Subcutaneous abdominal adipose tissue (tissue), 5 donors: ENCODE results near the gene GALNTL6.
"Not testable (repeated sequence)": the region's sequence is repeated elsewhere in the genome, so short reads cannot be mapped to it uniquely, and the experiment has no call there.

Experiments
- H3K27ac ChIP-seq: one replicate; pipeline ENCODE4 v1.7.0; 2013; ENCODE audit warnings: low read depth, mild to moderate bottlenecking, inconsistent platforms, low read length, moderate library complexity
- H3K27me3 ChIP-seq, 5 donors: one replicate each; pipeline ENCODE4 v1.7.0; 2013; ENCODE audit warnings: low read length in 5 of 5, inconsistent platforms in 1 of 5; ENCODE audit not compliant: control insufficient read depth in 5 of 5, insufficient read depth in 4 of 5
- H3K36me3 ChIP-seq, 5 donors: one replicate each; pipeline ENCODE4 v1.7.0; 2013; ENCODE audit warnings: low read length in 5 of 5; ENCODE audit not compliant: control insufficient read depth in 5 of 5, insufficient read depth in 5 of 5
- H3K4me1 ChIP-seq, 5 donors: one replicate each; pipeline ENCODE4 v1.7.0; 2013; ENCODE audit warnings: low read length in 5 of 5, mild to moderate bottlenecking in 3 of 5, moderate library complexity in 1 of 5; ENCODE audit not compliant: control insufficient read depth in 5 of 5, insufficient read depth in 5 of 5
- H3K4me3 ChIP-seq, 5 donors: one replicate each; pipeline ENCODE4 v1.7.0; 2013; ENCODE audit warnings: low read length in 5 of 5, low read depth in 1 of 5
- H3K9ac ChIP-seq, 5 donors: one replicate each; pipeline ENCODE4 v1.7.0; 2013; ENCODE audit warnings: low read length in 5 of 5, mild to moderate bottlenecking in 4 of 5, moderate library complexity in 3 of 5
- H3K9me3 ChIP-seq, 5 donors: one replicate each; pipeline ENCODE4 v1.7.0; 2013; ENCODE audit warnings: low read length in 5 of 5; ENCODE audit not compliant: control insufficient read depth in 5 of 5
- donor health status: healthy.
- donor health status: healthy.
- donor health status: healthy.
- donor health status: healthy.
- donor health status: healthy.

GALNTL6 gene

DNA sequence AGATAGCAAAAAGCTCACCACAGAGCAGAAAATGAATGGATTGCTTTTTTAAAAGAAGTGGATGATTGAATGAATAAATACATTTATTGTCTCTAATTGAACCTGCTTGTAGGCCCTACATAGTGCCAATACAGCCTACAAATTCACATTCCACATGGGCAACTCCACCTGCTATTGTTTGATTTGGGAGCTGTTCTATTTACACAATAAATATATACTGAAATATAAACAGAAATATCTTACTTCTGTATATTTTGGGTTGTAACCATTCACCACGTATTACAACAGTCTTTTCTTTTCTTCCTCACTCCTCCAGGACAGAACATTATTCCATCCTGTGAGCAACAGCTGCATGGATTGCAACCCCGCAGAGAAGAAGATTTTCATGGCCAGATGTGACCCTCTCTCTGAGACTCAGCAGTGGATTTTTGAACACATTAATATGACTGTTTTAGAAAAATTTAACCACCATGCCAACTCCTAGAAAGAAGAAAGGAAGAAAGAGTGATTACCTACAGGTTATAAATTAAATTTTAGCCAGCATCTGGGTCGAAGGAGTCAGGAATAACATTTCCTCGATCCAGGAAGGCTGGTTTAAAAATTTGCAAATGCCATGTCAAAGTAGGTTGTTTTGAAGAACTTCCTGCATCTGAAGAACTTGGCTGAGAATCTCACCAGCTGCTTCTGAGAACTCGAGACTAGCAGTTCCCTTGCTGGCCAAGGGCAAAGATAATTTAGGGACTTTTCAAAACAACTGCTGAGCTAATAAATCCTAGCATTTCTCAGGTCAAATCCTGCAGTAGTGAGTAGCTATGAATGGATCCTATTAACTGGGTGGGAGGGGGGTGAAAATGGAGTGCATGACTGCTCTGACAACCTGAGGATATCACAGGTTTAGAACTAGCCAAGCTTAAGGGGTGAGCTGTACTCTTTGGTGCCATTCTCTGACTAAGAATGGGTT, 1226.7 kb downstream of the GALNTL6 start:
- H3K27me3 ChIP-seq = no peaks in the 10 kb centered on the region
- H3K27ac ChIP-seq = no peak overlapping the region
- H3K36me3 ChIP-seq = no peaks in the 10 kb centered on the region
- no peak overlapping the region for H3K4me3 ChIP-seq
- H3K4me1 ChIP-seq = peaks cover 0 to 19% (median 9%) of the 10 kb centered on the region in 5 donors
- no peak overlapping the region for H3K9ac ChIP-seq
- H3K9me3 ChIP-seq = no peaks in the 10 kb centered on the region

DNA sequence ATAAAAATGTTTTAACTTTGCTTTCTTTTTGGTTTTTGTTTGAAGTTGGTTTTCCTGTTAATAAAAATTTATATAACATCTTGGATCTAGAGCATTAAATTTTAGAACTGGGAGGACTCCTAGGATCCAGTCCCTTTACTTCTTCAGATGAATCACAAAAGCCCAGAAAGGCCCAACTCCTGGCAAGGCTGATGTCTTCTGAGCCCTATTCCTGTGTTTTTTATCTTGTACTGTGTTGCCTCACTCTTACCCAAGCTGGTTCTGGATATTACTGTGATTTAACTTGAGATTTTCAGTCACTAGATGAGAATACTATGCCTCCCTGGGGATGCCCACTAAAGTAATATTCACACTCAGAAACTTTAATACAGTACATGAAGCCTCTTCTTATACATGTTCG, 1228.3 kb downstream of the GALNTL6 start:
- H3K4me1 ChIP-seq = peaks cover 0 to 19% (median 9%) of the 10 kb centered on the region in 5 donors
- no peak overlapping the region for H3K9ac ChIP-seq
- H3K4me3 ChIP-seq = no peak overlapping the region
- no peaks in the 10 kb centered on the region for H3K27me3 ChIP-seq
- no peaks in the 10 kb centered on the region for H3K36me3 ChIP-seq
- no peaks in the 10 kb centered on the region for H3K9me3 ChIP-seq
- H3K27ac ChIP-seq = no peak overlapping the region

DNA sequence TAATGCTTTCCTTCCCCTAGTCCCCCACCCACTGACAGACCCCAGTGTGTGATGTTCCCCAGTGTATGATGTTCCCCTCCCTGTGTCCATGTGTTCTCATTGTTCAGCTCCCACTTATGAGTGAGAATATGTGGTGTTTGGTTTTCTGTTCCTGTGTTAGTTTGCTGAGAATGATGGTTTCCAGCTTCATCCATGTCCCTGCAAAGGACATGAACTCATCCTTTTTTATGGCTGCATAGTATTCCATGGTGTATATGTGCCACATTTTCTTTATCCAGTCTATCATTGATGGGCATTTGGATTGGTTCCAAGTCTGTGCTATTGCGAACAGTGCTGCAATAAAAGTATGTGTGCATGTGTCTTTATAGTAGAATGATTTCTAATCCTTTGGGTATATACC, 1228.9 kb downstream of the GALNTL6 start:
- not testable (repeated sequence) for H3K4me3 ChIP-seq, H3K9ac ChIP-seq, H3K36me3 ChIP-seq, H3K9me3 ChIP-seq, H3K27me3 ChIP-seq, H3K27ac ChIP-seq
- peaks cover 0 to 19% (median 9%) of the 10 kb centered on the region in 5 donors for H3K4me1 ChIP-seq

DNA sequence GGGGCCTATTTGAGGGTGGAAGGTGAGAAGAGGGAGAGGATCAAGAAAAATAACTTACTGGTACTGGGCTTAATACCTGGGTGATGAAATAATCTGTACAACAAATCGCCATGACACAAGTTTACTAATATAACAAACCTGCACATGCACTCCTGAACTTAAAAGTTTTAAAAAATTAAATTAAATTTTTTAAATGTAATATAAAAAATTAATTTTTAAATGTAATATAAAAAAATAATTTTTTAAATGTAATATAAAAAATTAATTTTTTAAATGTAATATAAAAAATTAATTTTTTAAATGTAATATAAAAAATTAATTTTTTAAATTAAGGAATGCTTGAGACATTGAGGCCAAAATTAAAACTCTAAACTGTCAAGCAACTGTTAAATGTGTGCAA, 1231.1 kb downstream of the GALNTL6 start:
- Histone ChIP-seq H3K9ac (no peak overlapping the region), H3K4me1 (peaks cover 0 to 10% (median 9%) of the 10 kb centered on the region in 5 donors), H3K9me3 (no peaks in the 10 kb centered on the region), H3K27me3 (no peaks in the 10 kb centered on the region), H3K4me3 (no peak overlapping the region), H3K36me3 (no peaks in the 10 kb centered on the region), H3K27ac (no peak overlapping the region)

DNA sequence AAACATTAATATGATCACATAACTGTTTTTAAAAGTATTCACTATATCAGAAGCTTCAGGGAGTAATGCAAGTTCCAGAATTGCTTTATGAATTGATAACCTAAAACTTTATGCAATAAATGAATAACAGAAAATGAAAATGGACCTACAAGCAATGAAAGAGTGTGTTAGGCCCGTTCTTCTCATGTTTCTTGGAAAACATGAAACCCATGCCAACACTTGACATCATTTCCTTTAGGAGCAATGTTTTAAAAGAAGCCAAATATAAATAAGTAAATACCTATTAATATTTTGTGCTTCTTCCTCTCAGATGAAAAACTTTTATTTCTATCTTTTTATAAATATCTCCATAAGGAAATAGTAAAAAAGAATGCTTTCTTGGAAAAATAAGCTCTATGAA, 1232.4 kb downstream of the GALNTL6 start:
- no peak overlapping the region for H3K27ac ChIP-seq
- no peaks in the 10 kb centered on the region for H3K27me3 ChIP-seq
- no peaks in the 10 kb centered on the region for H3K9me3 ChIP-seq
- H3K9ac ChIP-seq = no peak overlapping the region
- H3K4me1 ChIP-seq = no peaks in the 10 kb centered on the region
- H3K4me3 ChIP-seq = no peak overlapping the region
- H3K36me3 ChIP-seq = no peaks in the 10 kb centered on the region

DNA sequence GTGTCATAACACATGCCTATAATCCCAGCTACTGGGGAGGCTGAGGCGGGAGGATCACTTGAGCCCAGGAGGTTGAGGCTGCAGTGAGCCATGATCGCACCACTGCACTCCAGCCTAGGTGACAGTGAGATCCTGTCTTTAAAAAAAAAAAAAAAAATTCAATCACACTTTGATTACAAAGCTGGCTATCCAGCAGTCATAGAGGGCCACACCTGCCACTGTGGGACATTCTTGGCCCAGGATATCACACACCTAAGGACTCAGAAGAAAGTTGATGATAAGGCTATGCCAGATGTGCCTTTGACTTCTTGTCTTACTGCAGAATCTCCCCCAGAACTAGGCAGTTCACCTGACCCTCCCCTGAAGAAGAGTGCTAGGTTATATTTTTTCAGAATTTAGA, 1232.9 kb downstream of the GALNTL6 start:
- no peaks in the 10 kb centered on the region for H3K36me3 ChIP-seq
- no peak overlapping the region for H3K4me3 ChIP-seq
- H3K9ac ChIP-seq = no peak overlapping the region
- H3K4me1 ChIP-seq = no peaks in the 10 kb centered on the region
- H3K27ac ChIP-seq = no peak overlapping the region
- H3K27me3 ChIP-seq = no peaks in the 10 kb centered on the region
- H3K9me3 ChIP-seq = no peaks in the 10 kb centered on the region

DNA sequence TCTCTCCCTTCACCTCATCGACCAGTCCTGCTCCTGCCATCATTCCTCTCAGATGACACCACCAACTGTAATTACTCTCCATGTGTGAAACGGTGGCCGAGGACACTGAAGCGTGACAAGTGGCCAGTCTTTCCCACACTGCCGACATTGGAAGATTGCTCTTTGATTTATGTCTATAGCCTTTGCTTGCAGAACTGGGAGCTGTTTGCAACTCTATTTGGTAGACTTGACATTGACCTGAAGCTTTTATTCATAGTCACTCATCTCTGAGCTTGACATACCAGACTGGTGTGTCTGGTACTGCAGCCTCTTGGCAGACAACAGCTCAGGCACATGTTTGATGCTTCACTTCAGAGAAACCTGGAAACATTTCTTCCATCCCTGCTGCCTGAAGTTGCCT, 1233.6 kb downstream of the GALNTL6 start:
- Histone ChIP-seq H3K4me1 (no peaks in the 10 kb centered on the region), H3K27me3 (no peaks in the 10 kb centered on the region), H3K27ac (no peak overlapping the region), H3K9me3 (no peaks in the 10 kb centered on the region), H3K9ac (no peak overlapping the region), H3K4me3 (no peak overlapping the region), H3K36me3 (no peaks in the 10 kb centered on the region)

DNA sequence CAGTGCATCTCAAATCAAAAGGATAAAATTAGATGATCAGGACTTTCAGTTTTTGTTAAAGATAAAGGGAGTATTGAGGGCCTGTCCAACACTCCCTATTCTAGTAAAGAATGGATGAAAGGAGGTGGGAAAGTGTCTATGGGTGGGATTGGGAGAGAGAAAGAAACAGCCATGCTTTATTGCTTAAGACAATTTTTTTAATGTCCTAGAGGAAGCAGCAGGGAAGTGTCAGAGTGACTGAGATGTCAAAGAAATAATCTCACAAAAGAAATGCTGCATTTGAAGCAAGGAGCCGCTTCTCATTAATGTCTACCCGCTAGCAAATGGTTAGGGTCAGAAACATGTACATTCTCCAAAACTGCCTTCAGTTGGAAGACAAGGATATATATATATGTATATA, 1238.0 kb downstream of the GALNTL6 start:
- no peaks in the 10 kb centered on the region for H3K9me3 ChIP-seq
- no peak overlapping the region for H3K9ac ChIP-seq
- H3K27me3 ChIP-seq = no peaks in the 10 kb centered on the region
- H3K27ac ChIP-seq = no peak overlapping the region
- H3K4me1 ChIP-seq = no peaks in the 10 kb centered on the region
- H3K4me3 ChIP-seq = no peak overlapping the region
- H3K36me3 ChIP-seq = no peaks in the 10 kb centered on the region

DNA sequence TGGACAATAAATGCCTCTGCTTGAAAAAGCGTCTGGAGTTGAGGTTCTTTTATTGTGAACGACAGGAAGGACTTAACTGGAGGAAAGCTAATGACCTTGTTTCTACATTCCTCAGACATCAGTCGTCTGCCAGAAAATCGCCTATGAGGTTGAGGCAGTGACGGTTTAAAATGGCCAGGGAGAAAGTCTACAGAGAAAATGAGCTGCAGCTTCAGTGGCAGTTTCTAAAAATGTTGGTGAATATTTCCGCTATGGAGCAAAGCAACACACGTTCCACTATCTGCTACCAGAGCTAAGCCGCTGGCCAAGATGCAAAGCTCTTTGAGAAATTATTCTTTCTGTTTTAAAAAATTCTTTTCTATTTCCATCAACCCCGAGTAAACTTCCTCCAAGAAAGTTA, 1238.5 kb downstream of the GALNTL6 start:
- Histone ChIP-seq H3K4me3 (no peak overlapping the region), H3K4me1 (no peaks in the 10 kb centered on the region), H3K27ac (no peak overlapping the region)

DNA sequence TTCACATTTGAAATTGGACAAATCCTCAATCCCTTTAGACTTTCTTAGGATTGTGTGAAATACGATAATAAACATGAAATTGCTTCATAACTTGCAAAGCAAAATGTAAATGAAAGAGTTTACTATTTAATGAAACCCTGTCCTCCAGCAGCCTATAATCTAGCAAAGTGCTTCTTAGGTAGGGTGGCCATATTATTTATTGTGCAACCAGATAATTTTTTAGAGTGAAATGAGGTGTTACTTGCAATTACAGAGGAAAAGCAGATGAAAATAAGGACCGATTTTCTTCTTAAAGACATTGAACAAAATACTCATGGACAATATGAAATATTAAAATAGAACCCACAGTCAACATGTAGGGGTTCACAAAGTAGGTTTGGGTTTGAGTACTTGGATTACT, 1239.2 kb downstream of the GALNTL6 start:
- Histone ChIP-seq H3K27me3 (no peaks in the 10 kb centered on the region), H3K9me3 (no peaks in the 10 kb centered on the region), H3K27ac (no peak overlapping the region), H3K4me1 (no peaks in the 10 kb centered on the region), H3K9ac (no peak overlapping the region), H3K4me3 (no peak overlapping the region), H3K36me3 (no peaks in the 10 kb centered on the region)

More for the DNA sequence above, 1238.5 kb downstream of the GALNTL6 start:
- no peak overlapping the region for H3K9ac ChIP-seq
- no peaks in the 10 kb centered on the region for H3K27me3 ChIP-seq
- no peaks in the 10 kb centered on the region for H3K36me3 ChIP-seq
- H3K9me3 ChIP-seq = no peaks in the 10 kb centered on the region
